Body of pancreas (tissue), 4 donors: ENCODE data around the gene COL27A1.

Source experiments
- CTCF ChIP-seq, 7 experiments: fragments of 450-650 bp in 4 of 7; fragments of 200-600 bp in 3 of 7; sonication (generic) in 3 of 7; IDR thresholded peaks; one replicate each; pipeline ENCODE4 v1.5.1; 2016 to 2019; ENCODE audit warnings: antibody characterized with exemption in 7 of 7
- POLR2A ChIP-seq, 3 donors: fragments of 450-650 bp; IDR thresholded peaks; one replicate each; pipeline ENCODE4 v1.6.1; 2016; ENCODE audit warnings: antibody characterized with exemption in 3 of 3, mild to moderate bottlenecking in 2 of 3

- TF ChIP-seq CTCF (IDR thresholded peaks at IDR 0.05) (no peak), POLR2A (IDR thresholded peaks at IDR 0.05) (no peak)
Observed at GRCh38 chr9:114324492-114324891, 169.2 kb downstream of the COL27A1 start.
